NCI-H774 (cell line): Measurements from ENCODE around the gene TUBB.
"Not testable (repeated sequence)": the region's sequence is repeated elsewhere in the genome, so short reads cannot be mapped to it uniquely, and the experiment has no call there.

Experiments
- DNase-seq: peaks from one replicate; lab custom pipeline; 2025; lab: John Stamatoyannopoulos, UW

TUBB gene

DNA sequence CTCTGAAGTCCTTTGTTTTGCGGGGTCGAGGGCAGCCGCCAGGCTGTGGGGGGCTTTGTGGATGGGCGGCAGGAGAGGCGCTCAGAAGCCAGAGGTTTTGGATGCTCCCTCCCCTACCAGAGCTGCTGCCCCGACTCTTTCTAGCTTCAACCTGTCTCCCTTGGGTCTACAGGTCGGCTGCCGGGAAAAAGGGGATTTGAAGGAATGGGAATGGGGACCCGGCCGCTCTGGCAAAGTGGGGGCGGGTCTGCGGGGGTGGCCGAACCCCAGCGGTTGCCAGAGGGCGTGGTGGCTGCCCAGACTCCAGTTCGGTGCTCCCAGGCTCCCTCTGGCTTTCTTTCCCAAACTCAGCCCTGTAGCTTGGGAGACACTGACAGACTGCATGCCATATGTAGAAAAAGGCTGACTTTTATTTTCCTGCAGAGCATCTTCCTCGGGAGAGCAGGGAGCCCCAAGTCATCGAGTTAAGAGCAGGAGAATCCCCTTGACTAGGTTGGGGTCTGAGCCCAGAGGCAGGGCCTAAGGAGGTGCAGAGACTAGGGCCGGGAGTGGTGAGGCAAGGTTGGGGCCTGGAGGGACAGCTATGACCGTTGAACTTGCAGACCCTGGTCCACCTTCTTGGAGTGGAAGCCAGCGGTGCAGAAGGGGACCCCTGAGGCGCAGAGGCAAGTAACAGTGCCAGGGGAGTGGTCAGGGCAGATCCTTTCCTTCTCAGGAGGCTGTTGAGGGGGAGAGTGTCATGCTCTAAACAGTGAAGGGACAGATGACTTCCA lies 32.3 kb upstream of the TUBB start:
- DNase-seq: no peak

DNA sequence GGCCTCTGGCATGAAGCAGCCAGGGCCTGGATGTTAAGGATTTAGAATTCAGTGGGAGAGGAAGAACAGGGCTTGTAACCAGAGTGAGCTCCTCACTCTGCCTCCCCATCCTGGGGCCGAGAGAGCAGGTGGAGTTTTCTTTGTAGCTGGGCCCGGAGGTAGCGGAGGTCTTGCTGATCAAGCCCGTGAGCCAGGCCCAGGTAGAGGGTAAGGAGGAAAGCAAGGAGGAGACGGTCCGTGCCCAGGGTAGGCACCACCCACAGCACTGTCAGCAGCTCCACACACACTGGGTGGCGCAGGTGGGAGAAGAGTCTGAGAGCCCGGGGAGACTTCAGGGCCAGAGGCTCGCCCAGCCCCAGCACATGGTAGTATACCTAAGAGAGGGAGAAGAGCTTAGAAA lies 31.6 kb upstream of the TUBB start:
- DNase-seq: no peak

DNA sequence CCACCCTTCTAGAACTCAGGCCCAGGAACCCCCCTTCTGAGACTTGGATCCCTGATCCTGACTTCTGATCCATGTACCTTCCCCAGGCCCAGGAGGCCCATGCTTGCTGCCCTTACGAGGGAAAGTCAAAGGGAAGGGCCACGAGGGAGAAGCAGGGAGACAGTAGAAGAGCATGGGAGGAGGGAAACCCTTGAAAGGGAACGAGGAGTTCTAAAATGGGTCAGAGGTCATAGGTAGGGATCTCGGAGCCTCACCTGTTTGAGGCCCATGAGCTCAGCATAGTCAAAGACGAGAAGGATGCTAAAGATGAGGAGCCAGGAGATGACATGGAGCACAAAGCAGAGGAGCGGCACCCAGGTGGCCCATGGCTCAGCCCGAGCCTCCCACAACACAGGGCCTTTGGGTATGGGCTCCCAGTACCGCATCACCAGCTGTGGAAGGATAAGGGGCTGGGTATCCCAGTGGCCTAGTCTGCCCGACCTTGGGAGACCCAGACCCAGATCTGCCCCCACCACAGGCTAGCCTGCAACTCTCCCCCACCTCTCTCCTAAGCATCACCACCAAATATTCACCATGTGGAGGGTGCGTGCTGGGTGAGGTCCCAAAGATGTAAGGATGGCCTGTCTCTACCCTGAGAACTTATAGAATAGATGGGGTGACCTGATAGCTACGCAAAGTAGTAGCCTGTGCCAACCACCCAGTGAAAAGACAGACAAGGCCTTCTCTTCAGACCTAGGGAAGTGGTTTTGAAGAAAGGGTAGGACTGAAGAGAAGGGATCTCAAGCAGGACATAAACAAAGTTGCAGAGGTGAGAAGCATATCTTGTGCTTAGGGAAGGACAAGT lies 30.9 kb upstream of the TUBB start:
- no peak for DNase-seq

DNA sequence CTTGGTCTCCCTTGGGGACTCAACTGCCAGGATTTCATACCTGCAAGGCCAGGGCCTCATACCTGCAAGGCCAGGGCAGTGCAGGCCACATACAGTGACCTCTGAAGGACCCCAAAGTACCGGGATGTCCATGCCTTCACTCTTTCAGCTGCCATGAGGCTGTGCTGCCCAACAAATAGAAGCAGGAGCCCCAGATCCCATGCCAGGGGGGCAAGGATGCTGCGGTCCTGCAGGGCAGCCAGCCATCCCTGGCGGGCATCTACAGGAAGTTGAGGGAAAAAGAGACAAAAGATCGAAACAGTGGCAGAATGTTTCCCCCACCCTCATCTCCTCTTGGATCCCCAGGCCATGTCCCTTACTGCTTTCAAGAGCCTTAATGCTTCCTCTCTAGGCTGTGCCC lies 30.2 kb upstream of the TUBB start:
- DNase-seq: no peak

DNA sequence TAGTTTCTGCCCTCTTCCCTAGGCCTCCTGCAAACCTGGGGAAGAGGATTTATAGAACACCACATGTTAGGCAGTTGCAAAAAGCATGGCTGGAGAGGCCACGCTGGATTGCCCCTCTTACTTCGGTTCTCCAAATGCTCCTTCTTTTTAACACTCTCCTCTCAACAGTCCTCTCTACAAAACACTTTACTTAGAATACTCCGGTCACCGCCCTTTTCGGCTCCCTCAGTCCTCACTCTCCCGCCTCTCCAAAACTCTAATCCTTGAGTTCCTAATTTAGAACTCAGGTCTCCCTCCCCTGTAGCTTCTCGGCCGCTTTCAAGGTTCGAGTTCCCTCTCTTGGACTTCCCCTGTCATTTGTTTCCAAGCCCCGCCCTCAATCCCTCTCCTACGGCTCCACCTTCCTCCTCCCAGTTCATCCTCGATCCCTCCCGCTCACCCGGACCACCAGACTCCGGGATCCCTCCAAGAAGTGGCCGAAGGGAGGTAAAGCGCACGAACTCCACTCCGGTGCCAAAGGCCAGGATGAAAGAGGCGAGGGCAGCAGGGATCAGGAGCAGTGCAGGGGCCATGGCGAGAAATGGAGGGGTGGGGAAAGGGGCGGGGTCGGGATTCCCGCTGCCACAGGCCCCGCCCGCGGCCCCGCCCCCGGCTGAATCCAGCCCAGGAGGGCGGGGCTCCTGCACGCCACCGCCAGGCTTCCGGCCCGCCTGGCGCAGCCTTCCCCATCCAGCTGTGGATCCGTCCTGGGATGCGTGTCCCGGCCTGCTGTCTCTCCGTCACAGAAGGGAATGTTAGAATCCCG lies 29.5 kb upstream of the TUBB start, which contains the start of gene NRM:
Gene NRM (minus strand): TSS at position 582 of the 805 bp plus-strand sequence. CDS start 10 bp downstream, at position 572.
- peak; percentile 76 for DNase-seq

DNA sequence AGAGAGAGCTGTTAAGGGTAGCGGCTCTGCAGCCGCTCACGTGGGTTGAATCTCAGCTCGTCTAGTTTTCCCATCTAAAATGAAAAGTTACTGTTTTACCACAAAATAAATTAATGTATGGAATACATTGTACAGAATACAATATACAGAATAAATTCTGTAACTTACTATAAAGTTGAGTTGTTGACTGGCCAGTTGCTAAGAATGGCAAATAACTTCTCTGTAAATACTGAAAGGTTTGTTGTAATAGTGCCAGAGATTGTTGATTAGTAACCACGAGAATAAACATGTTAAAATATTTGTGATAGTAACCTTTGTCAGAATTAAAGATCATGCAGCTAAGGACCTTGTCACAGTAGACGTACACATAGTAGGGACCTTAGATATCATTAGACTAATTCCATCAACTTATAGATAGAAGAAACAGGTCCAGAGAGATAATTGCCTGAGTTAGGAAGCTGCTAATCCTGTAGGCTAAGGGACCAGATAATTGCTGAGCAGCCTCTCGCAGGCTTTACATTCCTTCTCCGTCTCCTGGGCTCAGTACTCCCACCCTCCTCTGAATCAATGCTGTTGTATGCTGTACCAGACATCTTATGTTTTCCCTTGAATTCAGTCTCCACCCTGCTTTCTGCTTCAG lies 28.8 kb upstream of the TUBB start:
- peak; percentile 5 for DNase-seq

DNA sequence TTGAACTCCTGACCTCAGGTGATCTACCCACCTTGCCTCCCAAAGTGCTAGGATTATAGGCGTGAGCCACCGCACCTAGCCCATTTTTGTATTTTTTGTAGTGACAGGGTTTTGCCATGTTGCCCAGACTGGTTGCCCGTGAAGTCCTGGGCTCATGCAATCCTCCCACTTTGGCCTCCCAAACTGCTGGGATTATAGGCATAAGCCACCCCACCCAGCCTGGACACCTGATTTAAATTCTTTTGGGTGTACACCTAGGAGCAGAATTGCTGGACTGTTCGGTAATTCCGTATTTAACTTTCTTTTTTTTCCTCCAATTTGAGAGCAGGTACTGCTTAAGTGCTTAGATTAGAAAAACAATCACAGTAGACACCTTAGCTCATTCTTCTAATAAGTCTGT lies 23.7 kb upstream of the TUBB start:
- DNase-seq: no peak

DNA sequence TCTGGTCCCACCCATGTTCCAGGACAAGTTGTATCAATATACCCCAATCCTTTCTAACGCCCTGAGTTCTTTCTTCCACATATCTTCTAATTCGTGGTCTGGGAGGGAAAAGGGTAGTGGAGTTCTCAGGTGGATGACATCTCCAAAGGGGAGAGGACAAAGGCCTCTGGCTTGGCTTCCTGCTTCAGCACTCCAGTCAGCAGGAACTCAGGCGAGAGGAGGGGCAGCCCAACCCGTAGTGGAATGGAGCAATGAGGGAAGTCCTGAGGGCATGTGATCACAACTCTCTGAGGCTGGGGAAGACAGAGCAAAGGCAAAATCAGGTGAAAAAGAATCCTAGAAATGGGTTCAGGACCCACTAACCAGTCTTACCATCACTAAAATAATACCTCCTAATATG lies 19.8 kb upstream of the TUBB start:
- no peak for DNase-seq

DNA sequence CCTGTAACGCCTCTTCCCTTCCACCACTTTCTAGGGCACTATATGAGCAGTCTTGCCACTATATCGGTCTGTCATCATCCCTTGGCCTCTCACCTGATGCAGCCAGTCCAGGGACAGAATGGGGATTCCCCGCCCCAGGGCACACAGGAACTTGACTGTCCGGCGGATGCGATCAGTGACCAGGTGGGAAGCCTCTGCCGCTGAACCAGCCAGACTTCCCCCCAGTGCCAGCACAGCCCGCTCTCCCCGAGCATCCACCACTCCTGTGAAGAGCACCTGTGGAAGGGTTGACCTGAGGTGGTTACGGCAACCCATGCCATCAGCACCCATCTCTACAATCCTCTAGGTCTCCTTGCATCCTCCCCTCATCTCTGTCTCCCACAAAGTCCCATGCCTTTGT lies 17.1 kb upstream of the TUBB start:
- no peak for DNase-seq

DNA sequence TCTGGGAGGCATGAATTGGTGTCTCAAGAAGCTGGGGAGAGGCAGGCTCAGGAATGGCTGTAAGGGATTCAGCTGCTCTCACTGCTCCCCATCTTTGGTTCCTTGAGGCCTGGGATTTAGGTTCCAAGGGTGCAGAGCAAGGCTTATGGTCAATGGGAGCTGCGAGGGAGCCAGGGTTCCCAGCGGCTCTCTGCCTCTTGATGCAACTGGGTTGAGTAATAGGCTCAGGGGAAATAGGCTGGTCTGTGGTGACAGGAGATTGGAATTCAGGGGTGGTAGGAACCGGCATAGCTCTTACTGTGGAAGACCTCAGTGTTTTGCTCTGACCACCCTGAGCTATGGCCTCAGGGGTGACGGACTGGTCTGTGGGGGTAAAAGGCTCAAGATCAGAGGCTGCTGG lies 16.3 kb upstream of the TUBB start:
- no peak for DNase-seq

DNA sequence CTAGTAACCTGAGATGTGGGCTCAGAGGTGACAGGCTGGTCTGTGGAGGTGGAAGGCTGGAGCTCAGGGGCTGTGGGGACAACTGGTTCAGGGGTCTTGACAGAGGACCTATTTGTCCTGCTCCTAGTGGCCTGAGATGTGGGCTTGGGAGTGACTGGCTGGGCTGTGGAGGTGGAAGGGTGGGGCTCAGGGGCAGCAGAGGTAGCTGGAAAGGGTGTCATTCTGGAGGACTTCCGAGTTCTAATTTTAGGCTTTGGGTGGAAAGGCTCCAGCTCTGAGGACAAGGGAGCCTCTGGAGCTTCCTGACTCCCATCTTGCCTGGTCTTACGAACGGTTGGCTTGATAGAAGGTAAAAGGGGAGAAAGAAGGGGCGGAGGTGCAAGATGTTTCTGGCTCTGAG lies 14.5 kb upstream of the TUBB start:
- DNase-seq: no peak

DNA sequence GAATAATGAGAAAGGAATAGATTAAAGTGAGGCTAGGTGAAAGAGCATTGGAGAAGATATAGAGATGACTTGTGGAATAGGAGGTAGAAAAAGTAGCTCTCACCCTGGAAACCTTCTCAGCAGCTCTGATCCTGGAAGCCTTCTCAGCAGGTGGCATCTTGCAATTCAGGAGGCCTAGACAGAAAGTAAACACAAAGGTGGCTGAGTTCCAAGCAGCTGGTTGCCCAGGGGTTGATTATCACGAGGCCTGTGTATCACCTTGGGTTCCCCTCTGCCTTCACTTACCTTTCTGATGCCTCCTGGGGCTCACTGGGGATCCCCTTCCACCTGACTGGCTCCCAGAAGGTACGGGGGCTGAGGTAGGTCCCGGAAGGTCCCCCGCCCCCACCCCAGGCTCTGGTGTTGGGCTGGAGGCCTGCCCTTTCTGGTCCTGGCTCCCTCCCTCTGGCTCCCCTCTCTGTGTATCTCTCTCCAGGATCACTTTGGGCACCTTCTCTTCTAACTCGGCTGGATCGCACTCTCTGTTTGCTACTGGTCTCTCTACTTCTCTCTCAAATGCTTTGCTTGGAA lies 12.8 kb upstream of the TUBB start:
- peak; percentile 76 for DNase-seq

DNA sequence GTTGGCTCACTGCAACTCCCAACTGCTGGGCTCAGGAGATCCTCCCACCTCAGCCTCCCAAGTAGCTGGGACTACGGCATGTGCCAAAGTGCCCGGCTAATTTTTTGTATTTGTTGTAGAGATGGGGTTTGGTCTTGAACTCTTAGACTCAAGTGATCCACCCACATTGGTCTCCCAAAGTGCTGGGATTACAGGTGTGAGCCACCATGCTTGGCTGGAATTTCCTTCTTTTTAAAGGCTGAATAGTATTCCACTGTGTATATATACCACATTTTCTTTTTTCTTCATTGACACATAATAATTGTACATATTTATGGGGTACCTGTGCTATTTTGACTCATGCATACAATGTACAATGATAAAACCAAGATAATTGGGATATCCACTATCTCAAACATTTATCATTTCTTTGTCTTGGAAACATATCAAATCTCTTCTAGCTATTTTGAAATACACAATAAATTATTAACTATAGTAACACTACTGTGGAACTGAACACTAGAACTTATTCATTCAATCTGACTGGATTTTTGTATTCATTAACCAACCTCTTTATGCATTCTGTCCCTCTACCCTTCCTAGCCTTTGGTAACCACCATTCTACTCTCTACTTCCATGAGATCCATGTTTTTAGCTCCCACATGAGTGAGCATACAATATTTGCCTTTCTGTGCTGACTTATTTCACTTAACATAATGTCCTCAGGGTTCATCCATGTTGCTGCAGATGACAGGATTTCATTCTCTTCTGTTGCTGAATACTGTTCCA lies 10.9 kb upstream of the TUBB start:
- DNase-seq: no peak

DNA sequence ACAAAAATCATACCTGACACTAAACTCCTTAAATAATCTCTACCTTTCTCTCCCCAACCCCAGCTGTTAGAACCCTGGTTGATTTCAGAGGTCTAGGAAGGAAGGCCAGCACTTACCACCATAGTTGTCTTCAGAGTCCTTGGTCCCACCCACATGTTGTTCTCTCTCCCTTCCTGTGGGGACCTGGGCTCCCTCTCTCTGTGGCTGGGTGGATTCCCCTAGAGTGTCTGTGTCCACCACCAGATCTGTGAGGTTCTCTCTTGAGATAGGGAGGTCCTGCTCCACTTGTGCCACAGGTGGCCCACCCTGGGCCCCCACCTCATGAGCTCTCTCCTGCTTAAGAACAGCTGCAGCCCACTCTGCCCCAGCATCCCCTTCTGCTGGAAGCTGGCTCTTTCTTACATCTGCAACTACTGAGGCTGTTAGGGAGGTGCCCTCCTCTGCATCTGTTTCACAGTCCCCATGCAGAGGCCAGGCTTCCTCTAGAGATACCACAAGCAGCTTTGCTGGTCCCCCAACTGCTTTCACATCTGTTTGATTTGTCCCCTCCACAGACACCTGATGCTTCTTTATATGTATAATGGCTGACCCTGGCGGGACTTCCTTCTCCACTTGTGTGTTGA lies 8.3 kb upstream of the TUBB start:
- no peak for DNase-seq

DNA sequence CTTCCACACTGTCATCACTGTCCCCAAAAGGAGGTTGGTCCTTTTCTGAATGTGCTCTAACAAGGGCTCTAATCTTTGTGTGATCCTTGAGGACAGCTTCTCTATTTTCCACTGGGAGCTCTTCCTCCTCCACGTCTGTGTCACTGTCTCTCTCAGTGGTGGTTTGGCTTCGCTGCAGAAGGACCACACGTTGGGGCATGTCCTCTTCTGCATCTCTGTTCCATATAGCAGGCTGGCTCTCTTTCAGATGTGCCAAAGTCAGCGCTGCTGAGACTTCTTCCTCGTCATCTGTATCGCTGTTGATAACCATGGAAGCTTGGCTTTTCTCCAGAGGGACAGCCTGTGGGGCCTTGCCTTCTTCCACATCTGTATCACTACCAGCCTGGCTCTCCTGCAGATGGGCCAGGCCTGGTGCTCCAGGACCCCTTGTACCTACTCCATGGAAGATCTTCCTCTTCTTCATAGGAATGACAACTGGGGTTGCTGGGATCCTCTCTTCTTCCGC lies 7.7 kb upstream of the TUBB start:
- DNase-seq: no peak

DNA sequence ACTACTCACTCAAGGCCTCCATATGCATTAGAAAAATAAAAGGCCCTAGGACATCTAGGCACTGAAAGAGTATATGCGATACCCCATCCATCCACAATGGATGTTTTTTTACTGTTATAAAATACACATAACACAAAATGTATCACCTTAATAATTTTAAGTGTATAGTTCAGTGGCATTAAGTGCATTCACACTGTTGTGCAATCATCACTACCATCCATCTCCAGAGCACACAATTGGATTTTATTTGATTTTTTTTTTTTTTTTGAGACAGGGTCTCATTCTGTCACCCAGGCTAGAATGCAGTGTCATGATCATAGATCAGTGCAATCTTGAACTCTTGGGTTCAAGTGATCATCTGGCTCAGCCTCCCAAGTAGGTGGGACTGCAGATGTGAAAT lies 5.9 kb upstream of the TUBB start:
- no peak for DNase-seq

DNA sequence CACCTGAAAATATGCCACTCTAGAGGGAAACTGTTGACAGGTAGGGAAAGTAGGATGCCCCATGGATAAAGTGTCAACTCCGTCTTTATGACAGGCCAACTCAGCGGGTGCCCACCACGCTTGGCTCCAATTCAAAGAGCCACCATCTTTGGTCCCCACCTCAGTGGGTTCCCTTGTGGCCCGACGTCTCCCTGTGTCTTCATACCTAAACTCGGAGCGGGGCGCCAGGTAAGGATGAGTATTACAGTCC lies 3.3 kb upstream of the TUBB start:
- DNase-seq: no peak

DNA sequence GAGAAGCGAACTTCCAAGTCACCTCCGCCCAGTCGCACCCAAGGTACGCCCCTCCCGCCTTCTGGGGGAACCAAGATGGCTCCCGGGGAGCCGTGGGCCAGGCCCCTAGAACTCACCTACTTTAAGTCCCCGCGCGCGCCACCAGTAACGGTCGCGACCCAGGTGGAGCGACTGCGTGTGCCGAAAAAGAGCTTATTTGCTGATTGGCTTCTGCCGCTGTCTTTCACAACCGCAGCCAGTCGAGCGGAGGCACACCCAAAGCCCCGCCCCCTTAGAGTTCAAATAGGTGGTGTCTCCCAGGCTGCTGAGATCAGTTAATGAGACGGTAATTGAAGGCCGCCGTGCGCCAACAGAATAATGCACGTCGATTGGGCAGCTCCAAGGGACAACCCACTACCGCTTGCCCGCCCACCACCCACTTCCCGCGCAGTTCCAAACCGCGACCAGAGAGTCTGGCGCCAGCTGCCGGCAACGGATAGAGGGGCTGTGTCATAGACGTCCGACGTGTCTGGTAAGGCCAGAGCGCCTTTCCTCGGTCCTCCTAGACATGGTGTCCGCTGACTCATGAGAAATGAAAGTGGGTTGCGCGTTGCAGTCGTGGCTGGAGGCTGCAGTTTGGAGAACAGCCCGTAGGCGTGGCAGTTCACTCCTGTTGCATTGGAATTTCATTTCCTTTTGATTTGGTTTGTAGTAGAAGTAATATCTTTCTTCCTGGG lies 2.9 kb upstream of the TUBB start, which contains the start of gene MDC1:
Gene MDC1 (minus strand): TSS at position 153 of the 716 bp plus-strand sequence. CDS start 2,106 bp downstream, outside the sequence.
- peak; percentile 99 for DNase-seq

DNA sequence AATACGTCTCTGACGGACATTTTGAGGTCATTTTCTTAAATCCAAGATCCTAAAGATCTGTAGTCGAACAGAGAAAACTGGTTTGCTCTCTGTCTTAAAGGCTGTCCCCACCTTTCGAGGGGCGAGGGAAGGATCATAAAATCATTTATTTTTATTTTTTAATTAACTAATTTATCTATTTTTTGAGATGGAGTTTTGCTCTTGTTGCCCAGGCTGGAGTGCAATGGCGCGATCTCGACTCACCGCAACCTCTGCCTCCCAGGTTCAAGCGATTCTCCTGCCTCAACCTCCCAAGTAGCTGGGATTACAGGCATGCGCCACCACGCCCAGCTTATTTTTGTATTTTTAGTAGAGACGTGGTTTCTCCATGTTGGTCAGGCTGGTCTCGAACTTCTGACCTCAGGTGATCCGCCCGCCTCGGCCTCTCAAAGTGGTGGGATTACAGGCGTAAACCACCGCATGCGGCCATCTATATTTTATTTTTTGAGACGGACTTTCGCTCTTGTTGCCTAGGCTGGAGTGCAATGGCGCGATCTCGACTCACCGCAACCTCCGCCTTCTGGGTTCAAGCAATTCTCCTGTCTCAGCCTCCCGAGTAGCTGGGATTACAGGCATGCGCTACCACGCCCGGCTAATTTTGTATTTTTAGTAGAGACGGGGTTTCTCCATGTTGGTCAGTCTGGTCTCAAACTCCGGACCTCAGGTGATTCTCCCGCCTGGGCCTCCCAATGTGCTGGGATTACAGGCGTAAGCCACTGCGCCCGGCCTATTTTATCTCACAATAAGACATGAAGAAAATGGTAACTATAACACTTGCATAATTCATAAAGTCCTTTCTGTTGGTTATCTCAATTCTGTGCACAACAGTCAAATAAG lies 2.1 kb upstream of the TUBB start:
- DNase-seq: not testable (repeated sequence)
